Breast epithelium (tissue), 4 donors: Measurements from ENCODE around the gene ASGR2. TPM values are rescaled to one million over a fixed set of nuclear protein-coding genes. Genes with fewer than 3 reads are reported as not detected.
A peak's percentile ranks its signal among the peaks of the same experiment; 100 is the strongest.

Experiments
- DNase-seq, 2 donors: peaks; one replicate each; pipeline ENCODE4 v3.0.0-alpha.2; 2019; ENCODE audit warnings: low spot score in 2 of 2
- H3K27ac ChIP-seq, 2 donors: fragments of 200-600 bp; sonication (generic) in 1 of 2; one replicate each; pipeline ENCODE4 v1.5.1; 2016 to 2019; ENCODE audit warnings: mild to moderate bottlenecking in 1 of 2
- H3K27me3 ChIP-seq, 2 donors: fragments of 200-600 bp; sonication (generic) in 1 of 2; one replicate each; pipeline versions ENCODE4 v1.5.1 to v1.6.0; 2017 to 2019; ENCODE audit warnings: control low read depth in 1 of 2, mild to moderate bottlenecking in 1 of 2
- H3K36me3 ChIP-seq: fragments of 200-600 bp; one replicate; pipeline ENCODE4 v1.5.1; 2019
- H3K4me1 ChIP-seq, 2 donors: fragments of 200-600 bp; sonication (generic); one replicate each; pipeline ENCODE4 v1.5.1; 2016 to 2019; ENCODE audit warnings: control low read depth in 1 of 2
- H3K4me3 ChIP-seq, 3 donors: fragments of 200-600 bp; sonication (generic); 1 replicate in 2 of 3; 2 replicates in 1 of 3; pipeline ENCODE4 v1.5.1; 2016 to 2019; ENCODE audit warnings: mild to moderate bottlenecking in 3 of 3, moderate library complexity in 2 of 3
- H3K9me3 ChIP-seq, 2 donors: fragments of 200-600 bp; sonication (generic) in 1 of 2; one replicate each; pipeline ENCODE4 v1.5.1; 2016 to 2019; ENCODE audit warnings: control low read depth in 1 of 2
- POLR2A ChIP-seq: fragments of 450-650 bp; IDR thresholded peaks from one replicate; pipeline ENCODE4 v1.6.1; 2016; ENCODE audit warnings: antibody characterized with exemption, mild to moderate bottlenecking, moderate library complexity
- POLR2AphosphoS5 ChIP-seq, 3 donors: sonication (generic); formaldehyde crosslinking; IDR thresholded peaks; one replicate each; pipeline ENCODE4 v1.6.1; 2017; ENCODE audit warnings: antibody characterized with exemption in 3 of 3
- intact Hi-C: fragments of 100-400 bp; cut with DNase I; formaldehyde crosslinking; loops from one replicate; pipeline ENCODE4 v1.15.1; 2023; ENCODE audit warnings: low total_unique reads
- total RNA-seq, 3 donors: library from RNA; depleted of rRNA; stranded (reverse); fragments of >200 nt; gene quantifications; one replicate each; pipeline ENCODE4 v1.1.0, GENCODE V29; 2016
- TF ChIP-seq, protein P1 (sequence below), 3 donors: fragments of 450-650 bp; IDR thresholded peaks; one replicate each; pipeline ENCODE4 v1.5.1; 2016 to 2017; ENCODE audit warnings: antibody characterized with exemption in 3 of 3, mild to moderate bottlenecking in 3 of 3, moderate library complexity in 3 of 3

ASGR2 gene
- total RNA-seq, 3 donors from 2014 or later, result 0.33 to 0.96 (median 0.88) TPM

DNA sequence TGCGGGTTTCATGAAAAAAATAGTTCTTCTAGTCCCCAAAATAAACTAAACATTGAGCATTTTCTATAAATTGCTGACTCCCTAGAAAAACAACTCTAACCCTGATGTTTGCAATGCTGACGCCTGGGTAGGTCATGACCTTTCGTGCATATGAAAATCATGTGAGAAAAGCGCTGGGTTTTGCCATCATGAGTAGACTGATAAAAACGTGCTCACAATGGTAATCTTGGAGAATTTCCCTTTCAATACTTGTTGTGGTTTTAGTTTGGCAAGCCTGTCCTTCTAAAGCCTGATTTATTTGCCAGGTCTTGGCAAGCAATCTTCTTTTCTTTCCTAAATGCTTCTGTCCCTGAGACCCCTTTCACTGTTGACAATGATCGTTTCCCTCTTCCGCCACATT lies 30.5 kb downstream of the ASGR2 start:
- intact Hi-C loops, result no loop called here
- Histone ChIP-seq H3K4me3 (no peak overlapping the region), H3K27me3 (no peaks in the 10 kb centered on the region), H3K27ac (no peak overlapping the region), H3K9me3 (no peaks in the 10 kb centered on the region), H3K4me1 (no peaks in the 10 kb centered on the region), H3K36me3 (no peaks in the 10 kb centered on the region)
- no peak for DNase-seq
- TF ChIP-seq, protein P1, sequence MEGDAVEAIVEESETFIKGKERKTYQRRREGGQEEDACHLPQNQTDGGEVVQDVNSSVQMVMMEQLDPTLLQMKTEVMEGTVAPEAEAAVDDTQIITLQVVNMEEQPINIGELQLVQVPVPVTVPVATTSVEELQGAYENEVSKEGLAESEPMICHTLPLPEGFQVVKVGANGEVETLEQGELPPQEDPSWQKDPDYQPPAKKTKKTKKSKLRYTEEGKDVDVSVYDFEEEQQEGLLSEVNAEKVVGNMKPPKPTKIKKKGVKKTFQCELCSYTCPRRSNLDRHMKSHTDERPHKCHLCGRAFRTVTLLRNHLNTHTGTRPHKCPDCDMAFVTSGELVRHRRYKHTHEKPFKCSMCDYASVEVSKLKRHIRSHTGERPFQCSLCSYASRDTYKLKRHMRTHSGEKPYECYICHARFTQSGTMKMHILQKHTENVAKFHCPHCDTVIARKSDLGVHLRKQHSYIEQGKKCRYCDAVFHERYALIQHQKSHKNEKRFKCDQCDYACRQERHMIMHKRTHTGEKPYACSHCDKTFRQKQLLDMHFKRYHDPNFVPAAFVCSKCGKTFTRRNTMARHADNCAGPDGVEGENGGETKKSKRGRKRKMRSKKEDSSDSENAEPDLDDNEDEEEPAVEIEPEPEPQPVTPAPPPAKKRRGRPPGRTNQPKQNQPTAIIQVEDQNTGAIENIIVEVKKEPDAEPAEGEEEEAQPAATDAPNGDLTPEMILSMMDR (IDR thresholded peaks at IDR 0.05), result no peak
- TF ChIP-seq POLR2A (no peak), POLR2AphosphoS5 (IDR thresholded peaks at IDR 0.05) (no peak)

DNA sequence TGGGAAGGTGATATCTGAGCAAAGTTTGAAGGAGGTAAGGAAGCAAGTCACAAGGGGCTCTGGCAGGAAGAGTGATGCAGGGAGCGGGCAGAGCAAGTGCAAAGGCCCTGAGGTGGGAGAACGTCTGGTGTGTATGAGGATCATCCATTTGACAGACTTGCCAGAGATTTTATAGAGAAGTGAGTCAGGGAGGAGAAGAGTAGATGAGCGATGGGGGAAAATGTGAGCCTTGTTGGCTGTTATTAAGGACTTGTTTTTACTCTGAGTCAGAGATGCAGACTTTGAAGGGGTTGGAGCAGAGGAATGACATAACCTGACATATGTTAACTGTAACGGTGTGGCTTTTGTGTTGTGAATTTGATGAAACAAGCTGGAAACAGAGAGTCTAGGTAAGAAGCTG lies 31.0 kb downstream of the ASGR2 start:
- Histone ChIP-seq H3K27ac (no peak overlapping the region), H3K27me3 (no peaks in the 10 kb centered on the region), H3K9me3 (no peaks in the 10 kb centered on the region), H3K4me1 (no peaks in the 10 kb centered on the region), H3K4me3 (no peak overlapping the region), H3K36me3 (no peaks in the 10 kb centered on the region)
- TF ChIP-seq POLR2A (no peak), POLR2AphosphoS5 (IDR thresholded peaks at IDR 0.05) (no peak)
- TF ChIP-seq, protein P1 (IDR thresholded peaks at IDR 0.05), result no peak
- no peak for DNase-seq
- intact Hi-C loops, result no loop called here

DNA sequence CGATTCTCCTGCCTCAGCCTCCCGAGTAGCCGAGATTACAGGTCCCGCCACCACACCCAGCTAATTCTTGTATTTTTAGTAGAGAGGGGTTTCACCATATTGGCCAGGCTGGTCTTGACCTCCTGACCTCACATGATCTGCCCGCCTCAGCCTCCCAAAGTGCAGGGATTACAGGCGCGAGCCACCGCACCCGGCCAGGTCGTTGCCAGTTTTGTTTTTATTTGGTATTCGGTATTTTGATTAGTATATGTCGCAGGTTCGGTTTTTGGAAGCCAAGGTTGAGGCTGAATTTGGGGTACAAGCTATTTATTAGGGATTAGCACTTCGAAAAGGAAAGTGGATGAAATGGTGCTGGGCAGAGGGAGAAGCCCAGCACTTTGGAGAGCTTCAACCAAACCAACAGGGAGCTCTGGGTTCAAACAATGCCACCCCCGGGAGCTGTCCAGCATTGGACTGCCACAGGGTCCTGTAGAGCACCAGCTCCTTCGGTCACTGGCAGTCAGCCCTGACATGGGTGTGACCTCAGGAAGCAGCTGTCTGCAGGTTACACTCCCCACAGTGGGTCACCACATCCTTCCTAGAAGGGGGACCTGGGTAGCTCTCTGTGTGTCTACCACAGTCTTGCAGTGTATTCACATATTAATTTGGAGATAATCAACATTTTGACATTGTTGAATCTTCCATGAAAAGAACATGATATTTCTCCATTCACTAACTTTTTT lies 33.1 kb downstream of the ASGR2 start:
- Histone ChIP-seq H3K4me3 (no peak overlapping the region), H3K9me3 (no peaks in the 10 kb centered on the region), H3K36me3 (no peaks in the 10 kb centered on the region), H3K27me3 (no peaks in the 10 kb centered on the region), H3K4me1 (no peaks in the 10 kb centered on the region), H3K27ac (no peak overlapping the region)
- TF ChIP-seq POLR2A (no peak), POLR2AphosphoS5 (IDR thresholded peaks at IDR 0.05) (no peak)
- TF ChIP-seq, protein P1 (IDR thresholded peaks at IDR 0.05), result no peak
- no peak for DNase-seq
- intact Hi-C loops, result no loop called here

DNA sequence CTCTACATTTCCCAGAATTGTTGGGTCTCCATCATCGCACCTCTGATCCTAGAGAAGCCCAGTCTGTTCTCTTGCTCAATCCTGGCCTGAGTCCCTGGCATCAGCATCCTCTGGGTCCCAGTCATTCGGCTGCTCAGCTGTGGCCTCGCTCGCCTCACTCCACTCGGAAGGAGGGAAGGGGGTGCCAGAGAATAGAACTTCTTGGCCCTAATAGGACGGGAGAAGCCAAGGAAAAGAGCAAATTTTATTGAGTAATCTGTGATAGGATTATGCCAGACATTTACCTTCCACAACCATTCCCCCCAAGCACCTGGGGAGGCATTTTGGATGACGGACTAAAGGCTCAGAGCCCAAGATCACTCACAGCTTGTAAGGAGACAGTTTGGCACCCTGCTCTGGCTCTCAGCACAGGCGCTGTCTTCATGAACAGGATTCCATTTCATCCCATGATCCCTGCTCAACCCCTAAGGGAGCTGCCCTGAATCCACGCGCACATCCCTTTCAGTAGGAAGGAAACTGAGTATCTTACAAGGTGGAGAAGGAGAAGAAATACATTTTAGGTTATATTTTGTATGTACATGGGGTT lies 34.1 kb downstream of the ASGR2 start:
- TF ChIP-seq POLR2A (no peak), POLR2AphosphoS5 (IDR thresholded peaks at IDR 0.05) (no peak)
- TF ChIP-seq, protein P1 (IDR thresholded peaks at IDR 0.05), result no peak
- Histone ChIP-seq H3K9me3 (no peaks in the 10 kb centered on the region), H3K36me3 (no peaks in the 10 kb centered on the region), H3K4me1 (no peaks in the 10 kb centered on the region), H3K27ac (peak overlapping the region in 1 of 2 donors; percentile 19), H3K27me3 (no peaks in the 10 kb centered on the region), H3K4me3 (peak overlapping the region in 1 of 3 donors; percentile 16)
- DNase-seq, result peak in 1 of 2 donors; percentile 49
- intact Hi-C loops, result no loop called here
